H54 (cell line): ENCODE measurements around the gene ALDH6A1.

ENCODE experiments used
- DNase-seq: peaks from one replicate; pipeline ENCODE4 v3.0.0; 2011; ENCODE audit warnings: low spot score, mixed read lengths; ENCODE audit not compliant: insufficient read length
- FAIRE-seq: peaks from 3 replicates; lab custom pipeline; 2011; peaks lifted over from hg19 to GRCh38; lab: Jason Lieb, UNC
- POLR2A ChIP-seq: IDR thresholded peaks from 2 replicates; pipeline ENCODE4 v1.6.1; 2011; ENCODE audit warnings: low read depth, mild to moderate bottlenecking, low read length

The ALDH6A1 gene

DNA sequence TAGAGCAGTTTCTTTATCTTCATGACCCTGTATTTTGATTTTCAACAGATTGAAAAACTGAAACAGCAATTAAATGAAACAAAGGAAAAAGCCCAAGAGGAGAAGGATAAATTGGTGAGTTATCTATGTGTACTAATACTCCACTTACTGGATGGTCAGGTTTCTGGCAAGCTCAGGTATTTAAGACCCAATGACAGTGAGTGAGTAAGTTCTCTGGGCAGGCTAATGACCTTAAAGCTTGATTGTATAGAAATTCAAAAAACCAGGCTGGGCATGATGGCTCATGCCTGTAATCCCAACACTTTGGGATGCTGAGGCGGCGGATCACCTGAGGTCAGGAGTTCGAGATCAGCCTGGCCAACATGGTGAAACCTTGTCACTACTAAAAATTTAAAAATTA lies 55.1 kb downstream of the ALDH6A1 start:
- FAIRE-seq (no peak), DNase-seq (no peak)
- no peak for TF ChIP-seq POLR2A

GRCh38 chr14:74022346-74022745 lies 61.9 kb downstream of the ALDH6A1 start:
- FAIRE-seq (no peak), DNase-seq (no peak)
- no peak for TF ChIP-seq POLR2A

GRCh38 chr14:74019408-74020137 lies 64.7 kb downstream of the ALDH6A1 start:
- TF ChIP-seq POLR2A: no peak
- FAIRE-seq (no peak), DNase-seq (peak; percentile 6)

DNA sequence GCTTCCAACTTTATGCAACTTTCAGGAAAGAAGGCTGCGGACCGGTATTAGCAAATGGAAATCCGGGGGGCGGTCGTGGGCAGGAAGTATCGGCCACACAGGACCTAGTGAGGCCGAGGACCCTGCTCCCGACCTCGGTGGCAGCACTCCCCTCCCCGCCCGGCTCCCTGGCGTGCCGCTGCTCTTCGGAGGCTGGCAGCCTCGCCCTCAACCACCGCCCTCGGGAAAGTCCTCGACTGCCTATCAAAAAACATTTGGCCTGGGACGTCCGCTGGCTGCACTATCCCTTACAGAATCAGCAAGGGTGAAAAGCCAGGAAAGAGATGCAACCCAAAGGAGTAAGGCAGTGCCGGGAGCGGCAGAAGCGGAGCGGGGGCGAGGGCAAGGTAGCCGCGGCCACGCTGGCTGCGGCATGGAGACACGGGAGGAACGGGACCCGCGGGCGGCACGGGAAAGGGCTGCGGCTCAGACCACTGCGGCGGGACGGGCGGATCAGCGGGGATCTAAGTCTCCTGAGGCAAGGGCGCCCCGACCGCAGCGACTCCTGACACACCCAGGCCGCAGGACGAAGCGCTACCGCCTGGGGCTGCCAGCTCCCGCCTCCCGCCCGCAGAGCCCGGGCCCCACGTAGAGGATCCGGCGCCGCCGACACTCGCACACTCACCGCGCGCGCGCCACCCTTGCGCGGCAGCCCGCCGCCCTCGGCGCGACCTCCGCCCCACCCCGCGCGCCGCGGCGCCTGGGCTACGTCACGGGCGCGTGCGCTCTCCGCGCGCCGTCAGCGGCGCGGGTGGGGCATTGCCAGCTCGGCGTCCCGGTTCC lies 65.5 kb downstream of the ALDH6A1 start, which contains the start of the genes BBOF1 and ENTPD5:
Gene BBOF1, plus strand, starts transcription at position 764 of the 822 bp plus-strand sequence. CDS start 130 bp downstream, outside the sequence.
Gene ENTPD5, minus strand, starts transcription at position 703 of the 822 bp plus-strand sequence. CDS start 31,186 bp downstream, outside the sequence.
- DNase-seq (peak; percentile 81), FAIRE-seq (peak; percentile 27)
- peak; percentile 87 for TF ChIP-seq POLR2A

DNA sequence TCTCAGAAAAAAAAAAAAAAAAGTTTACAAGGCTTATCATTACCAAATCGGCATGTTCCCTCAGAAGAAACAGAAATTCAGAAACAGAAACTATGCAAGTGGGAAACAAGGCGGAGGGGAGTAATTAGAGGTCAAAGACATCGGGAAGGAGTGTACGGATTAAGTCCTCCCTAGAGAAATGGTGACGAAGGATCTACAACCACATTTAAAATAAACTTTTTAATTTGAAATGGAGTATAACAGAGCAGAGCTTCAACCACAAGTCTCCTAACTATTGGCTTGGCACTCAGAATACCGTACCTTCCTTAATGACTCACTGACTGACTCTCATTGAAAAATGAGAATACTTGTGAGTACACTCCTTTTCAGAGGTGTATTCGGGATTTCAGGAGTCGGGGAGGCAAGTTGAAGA lies 66.1 kb downstream of the ALDH6A1 start:
- no peak for TF ChIP-seq POLR2A
- FAIRE-seq: peak; percentile 57
- peak; percentile 46 for DNase-seq

DNA sequence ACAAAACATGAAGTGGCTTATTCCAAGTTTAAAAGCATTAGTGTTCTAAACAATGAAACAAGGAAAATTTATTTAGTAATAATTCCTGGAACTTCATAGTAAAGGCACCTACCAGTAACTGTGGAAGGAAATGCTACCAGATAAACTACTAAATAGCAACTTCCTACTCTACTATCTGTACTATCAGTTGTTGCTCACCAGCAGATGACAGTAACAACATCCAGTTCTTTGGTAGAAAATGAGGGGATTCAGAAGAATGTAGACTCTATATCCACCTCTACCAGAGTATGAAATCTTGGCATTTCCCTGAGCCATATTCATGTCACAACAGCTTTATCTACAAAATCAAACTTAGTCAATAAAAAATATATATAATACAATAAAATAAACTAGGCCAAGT lies 68.3 kb downstream of the ALDH6A1 start:
- FAIRE-seq (no peak), DNase-seq (no peak)
- TF ChIP-seq POLR2A: no peak

DNA sequence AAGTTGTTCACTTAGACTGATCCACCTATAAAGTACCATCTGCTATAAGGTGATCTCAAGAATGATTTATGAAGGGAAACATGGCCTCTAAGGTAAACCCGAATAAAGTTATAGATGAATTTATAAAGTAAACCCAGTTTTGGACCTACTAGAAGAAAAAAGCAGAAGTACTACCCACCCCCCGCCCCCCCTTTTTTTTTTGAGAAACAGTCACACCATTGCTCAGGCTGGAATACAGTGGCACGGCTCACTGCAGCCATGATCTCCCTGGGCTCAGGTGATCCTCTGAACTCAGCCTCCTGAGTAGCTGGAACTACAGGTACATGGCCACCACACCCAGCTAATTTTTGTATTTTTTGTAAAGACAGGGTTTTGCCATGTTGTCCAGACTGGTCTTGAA lies 69.1 kb downstream of the ALDH6A1 start:
- TF ChIP-seq POLR2A: no peak
- DNase-seq (no peak), FAIRE-seq (no peak)

GRCh38 chr14:74014299-74014698 lies 70.0 kb downstream of the ALDH6A1 start:
- TF ChIP-seq POLR2A: no peak
- DNase-seq (no peak), FAIRE-seq (no peak)

GRCh38 chr14:74008843-74009499 lies 75.3 kb downstream of the ALDH6A1 start:
- no peak for FAIRE-seq

More at GRCh38 chr14:74008843-74009499, 75.3 kb downstream of the ALDH6A1 start:
- TF ChIP-seq POLR2A: no peak
- DNase-seq: no peak
